K562 (cell line): ENCODE measurements around the gene HGS.

Source experiments
- ATF2 ChIP-seq: sonication (generic); formaldehyde crosslinking; IDR thresholded peaks from 2 replicates; pipeline ENCODE4 v1.8.1; 2022; ENCODE audit warnings: missing genetic modification reagents
- CTCF ChIP-seq, 3 experiments: IDR thresholded peaks in 2 of 3; conservative IDR thresholded peaks in 1 of 3; 2 replicates each; pipeline ENCODE4 v1.5.1; 2011 to 2012; ENCODE audit warnings: low read length in 3 of 3, mild to moderate bottlenecking in 3 of 3, control low read depth in 2 of 3, improper control_type of control experiment in 1 of 3, inconsistent platforms in 1 of 3, low read depth in 1 of 3, mixed read lengths in 1 of 3, moderate library complexity in 1 of 3; ENCODE audit not compliant: insufficient read depth in 2 of 3
- DEAF1 ChIP-seq: fragments of 450-650 bp; formaldehyde crosslinking; IDR thresholded peaks from 2 replicates; pipeline ENCODE4 v1.4.0; 2020; ENCODE audit warnings: mild to moderate bottlenecking, moderate library complexity
- ELK1 ChIP-seq: sonication (generic); formaldehyde crosslinking; IDR thresholded peaks from 2 replicates; pipeline ENCODE4 v1.8.1; 2022; ENCODE audit warnings: missing genetic modification reagents
- ETV6 ChIP-seq, 3 experiments: fragments of 150-350 bp in 1 of 3; sonication (generic) in 1 of 3; formaldehyde crosslinking in 1 of 3; IDR thresholded peaks; 2 replicates each; pipeline versions ENCODE4 v1.6.1 to v1.8.0; 2014 to 2022; ENCODE audit warnings: borderline replicate concordance in 2 of 3, low read depth in 2 of 3, antibody characterized with exemption in 1 of 3, low read length in 1 of 3, mild to moderate bottlenecking in 1 of 3, missing genetic modification reagents in 1 of 3
- MAX ChIP-seq: sonication (generic); formaldehyde crosslinking; IDR thresholded peaks from 2 replicates; pipeline ENCODE4 v1.9.0; 2022; ENCODE audit warnings: mild to moderate bottlenecking, missing genetic modification reagents
- MCM5 ChIP-seq: fragments of 450-650 bp; IDR thresholded peaks from 2 replicates; pipeline ENCODE4 v1.6.1; 2016; ENCODE audit warnings: low read depth
- NFYB ChIP-seq: IDR thresholded peaks from 2 replicates; pipeline ENCODE4 v1.6.1; 2011; ENCODE audit warnings: mild to moderate bottlenecking, moderate library complexity; ENCODE audit not compliant: insufficient read length; ENCODE audit errors: extremely low read depth
- POLR2A ChIP-seq: fragments of 450-650 bp; conservative IDR thresholded peaks from 2 replicates; pipeline ENCODE4 v1.6.1; 2016
- RB1 ChIP-seq: fragments of 450-650 bp; IDR thresholded peaks from 2 replicates; pipeline ENCODE4 v1.6.1; 2017; ENCODE audit warnings: low read depth, mild to moderate bottlenecking
- REST ChIP-seq, 2 experiments: fragments of 450-650 bp; formaldehyde crosslinking in 1 of 2; IDR thresholded peaks; 2 replicates each; pipeline versions ENCODE4 v1.4.0 to v1.6.1; 2014 to 2020; ENCODE audit warnings: mild to moderate bottlenecking in 2 of 2, borderline replicate concordance in 1 of 2, low read depth in 1 of 2
- USF2 ChIP-seq: sonication (generic); formaldehyde crosslinking; IDR thresholded peaks from 2 replicates; pipeline ENCODE4 v1.5.0; 2020; ENCODE audit warnings: missing genetic modification reagents
- ZNF174 ChIP-seq: fragments of 250-450 bp; sonication (Bioruptor Pico); IDR thresholded peaks from 2 replicates; pipeline ENCODE4 v1.4.0; 2020; ENCODE audit warnings: mild to moderate bottlenecking
- ZNF239 ChIP-seq: fragments of 250-450 bp; sonication (Bioruptor Pico); IDR thresholded peaks from 2 replicates; pipeline ENCODE4 v1.4.0; 2020; ENCODE audit warnings: mild to moderate bottlenecking

GRCh38 chr17:81696218-81696941 lies 12.6 kb downstream of the HGS start:
- TF ChIP-seq ZNF239 (CRISPR knock-in tag) = no peak
- no peak for TF ChIP-seq CTCF (IDR thresholded peaks at IDR 0.05 in 2 of 3, conservative IDR thresholded peaks at IDR 0.05 in 1 of 3; ENCODE audit: insufficient read depth in 2 of 3, low read depth in 1 of 3, low read length in 3 of 3)
- no peak for TF ChIP-seq NFYB
- TF ChIP-seq MAX (CRISPR knock-in tag) = no peak
- no peak for TF ChIP-seq USF2 (CRISPR knock-in tag)
- TF ChIP-seq ETV6 (IDR thresholded peaks at IDR 0.05; ENCODE audit: borderline replicate concordance in 1 of 2, low read depth in 2 of 2, low read length in 1 of 2) = no peak
- no peak for TF ChIP-seq ETV6 (CRISPR knock-in tag; IDR thresholded peaks at IDR 0.05; ENCODE audit: borderline replicate concordance)
- TF ChIP-seq DEAF1 (CRISPR knock-in tag) = no peak
- TF ChIP-seq POLR2A = no peak
- no peak for TF ChIP-seq ZNF174 (CRISPR knock-in tag)
- no peak for TF ChIP-seq ELK1 (CRISPR knock-in tag)
- TF ChIP-seq MCM5 = no peak
- no peak for TF ChIP-seq RB1
- no peak for TF ChIP-seq REST (IDR thresholded peaks at IDR 0.05; ENCODE audit: borderline replicate concordance)
- no peak for TF ChIP-seq REST (CRISPR knock-in tag; IDR thresholded peaks at IDR 0.05; ENCODE audit: low read depth)
- TF ChIP-seq ATF2 = no peak
